Mammary epithelial cell (primary cell): ENCODE data around the gene CYP11A1.

Source experiments
- CTCF ChIP-seq, 2 donors: IDR thresholded peaks in 1 of 2; conservative IDR thresholded peaks in 1 of 2; 2 replicates each; pipeline ENCODE4 v1.5.1; 2011 to 2012; ENCODE audit warnings: inconsistent platforms in 2 of 2, low read length in 2 of 2, mild to moderate bottlenecking in 2 of 2, control low read depth in 1 of 2, low read depth in 1 of 2; ENCODE audit not compliant: insufficient read depth in 1 of 2; ENCODE audit errors: extremely low read depth in 1 of 2
- EZH2 ChIP-seq: IDR thresholded peaks from 2 replicates; pipeline ENCODE4 v1.6.1; 2012; ENCODE audit warnings: low read length, inconsistent platforms, borderline replicate concordance

DNA sequence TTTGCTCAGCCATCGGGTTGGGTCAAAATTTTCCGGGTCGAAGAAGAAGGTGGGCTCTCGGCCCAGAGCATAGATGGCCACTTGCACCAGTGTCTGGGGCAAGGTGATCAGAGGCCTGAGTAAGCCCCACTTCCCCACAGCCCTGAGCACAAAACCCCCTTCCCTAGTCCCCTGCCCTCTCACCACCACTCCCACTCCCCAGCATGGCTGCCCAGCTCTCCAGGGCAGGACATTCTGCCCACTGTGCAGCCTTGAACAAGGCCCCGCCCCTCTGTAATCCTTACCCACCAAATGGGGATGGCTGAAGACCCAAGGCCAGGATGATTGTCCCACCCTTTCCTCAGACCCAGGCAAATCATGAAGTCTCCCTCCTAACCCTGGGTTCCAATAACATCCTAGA, 28.8 kb downstream of the CYP11A1 start:
- no peak for TF ChIP-seq CTCF (conservative IDR thresholded peaks at IDR 0.05 in 1 of 2, IDR thresholded peaks at IDR 0.05 in 1 of 2; ENCODE audit: extremely low read depth in 1 of 2, insufficient read depth in 1 of 2, low read depth in 1 of 2, low read length in 2 of 2)
- TF ChIP-seq EZH2 = no peak
